ENCODE measurements around the gene TBC1D22A. TPM values are rescaled to one million over a fixed set of nuclear protein-coding genes. Genes with fewer than 3 reads are reported as not detected.

The TBC1D22A gene
- total RNA-seq, 4 donors from 2014 or later = 18.8 to 25.2 (median 23.1) TPM

- in situ Hi-C loops (cut with MboI; ENCODE audit: low sequenced_read_pairs in 4 of 4) = no loop called here
- Histone ChIP-seq H3K27ac (peak overlapping the region; percentile 87 to 94 (median 92)), H3K36me3 (no peaks in the 10 kb centered on the region), H3K4me1 (peaks cover 60 to 61% of the 10 kb centered on the region in 2 donors), H3K9me3 (no peaks in the 10 kb centered on the region), H3K27me3 (no peaks in the 10 kb centered on the region), H3K4me3 (peak overlapping the region; percentile 62 to 79 (median 72))
- ATAC-seq = peak; percentile 71
- peak; percentile 79 to 84 for DNase-seq
- intact Hi-C loops (cut with DNase I; ENCODE audit: low total_unique reads) = loop anchor here (1.0 to 5.0 kb wide), 4 partner anchors 16 to 162 kb away; partner anchors contain the start of gene TBC1D22A
- TF ChIP-seq CTCF (IDR thresholded peaks at IDR 0.05 in 4 of 5, conservative IDR thresholded peaks at IDR 0.05 in 1 of 5) (peak in 1 of 5 experiments; percentile 60), POLR2A (IDR thresholded peaks at IDR 0.05) (peak in 1 of 2 donors; percentile 65)
These were observed 23.2 kb upstream of the TBC1D22A start for GRCh38 chr22:46739094-46739870.

GRCh38 chr22:46740910-46741780, 21.3 kb upstream of the TBC1D22A start:
- Histone ChIP-seq H3K9me3 (no peaks in the 10 kb centered on the region), H3K4me1 (peaks cover 41 to 42% of the 10 kb centered on the region in 2 donors), H3K4me3 (no peak overlapping the region), H3K27me3 (no peaks in the 10 kb centered on the region), H3K27ac (peak overlapping the region; percentile 87 to 94 (median 92)), H3K36me3 (no peaks in the 10 kb centered on the region)
- in situ Hi-C loops (cut with MboI; ENCODE audit: low sequenced_read_pairs in 4 of 4) (no loop called here), intact Hi-C loops (cut with DNase I; ENCODE audit: low total_unique reads) (no loop called here)
- TF ChIP-seq POLR2A (IDR thresholded peaks at IDR 0.05) = peak in 1 of 2 donors; percentile 18
- TF ChIP-seq CTCF (IDR thresholded peaks at IDR 0.05 in 4 of 5, conservative IDR thresholded peaks at IDR 0.05 in 1 of 5) = no peak
- DNase-seq = peak; percentile 86 to 89
- ATAC-seq = peak; percentile 34 to 64

- H3K27me3 ChIP-seq = no peaks in the 10 kb centered on the region
- peak overlapping the region in 3 of 4 donors; percentile 87 to 94 (median 89) for H3K27ac ChIP-seq
- no peak for ATAC-seq
- H3K9me3 ChIP-seq = no peaks in the 10 kb centered on the region
- no peak for DNase-seq
- H3K36me3 ChIP-seq = no peaks in the 10 kb centered on the region
- no peak for TF ChIP-seq CTCF (IDR thresholded peaks at IDR 0.05 in 4 of 5, conservative IDR thresholded peaks at IDR 0.05 in 1 of 5)
- TF ChIP-seq POLR2A (IDR thresholded peaks at IDR 0.05) = no peak
- H3K4me3 ChIP-seq = no peak overlapping the region
- H3K4me1 ChIP-seq = peaks cover 34 to 38% of the 10 kb centered on the region in 2 donors
- in situ Hi-C loops (cut with MboI; ENCODE audit: low sequenced_read_pairs in 4 of 4) = no loop called here
- intact Hi-C loops (cut with DNase I; ENCODE audit: low total_unique reads) = no loop called here
These were observed 20.4 kb upstream of the TBC1D22A start for GRCh38 chr22:46741974-46742519.

- TF ChIP-seq POLR2A (IDR thresholded peaks at IDR 0.05) = no peak
- DNase-seq (no peak), ATAC-seq (no peak)
- Histone ChIP-seq H3K27me3 (no peaks in the 10 kb centered on the region), H3K9me3 (no peaks in the 10 kb centered on the region), H3K27ac (peak overlapping the region in 1 of 4 donors; percentile 89), H3K4me3 (no peak overlapping the region), H3K36me3 (no peaks in the 10 kb centered on the region), H3K4me1 (peaks cover 37 to 40% of the 10 kb centered on the region in 2 donors)
- intact Hi-C loops (cut with DNase I; ENCODE audit: low total_unique reads) (no loop called here), in situ Hi-C loops (cut with MboI; ENCODE audit: low sequenced_read_pairs in 4 of 4) (no loop called here)
These were observed 19.8 kb upstream of the TBC1D22A start for GRCh38 chr22:46742576-46743221.

Measured in gastrocnemius medialis (tissue), 4 donors.